Right ventricle myocardium superior (tissue), 1 donor: Measurements from ENCODE around the gene SYNJ2. TPM values are rescaled to one million over a fixed set of nuclear protein-coding genes. Genes with fewer than 3 reads are reported as not detected.

Experiments
- ATAC-seq: fragments of 200-7000 bp; cut with Tn5 transposase; one replicate; pipeline ENCODE4 v1.9.1; 2020; ENCODE audit warnings: mild to moderate bottlenecking; ENCODE audit not compliant: poor library complexity
- DNase-seq: peaks from one replicate; pipeline ENCODE4 v3.0.0-alpha.2; 2020
- intact Hi-C: fragments of 100-400 bp; cut with DNase I; formaldehyde crosslinking; loops from one replicate; pipeline ENCODE4 v1.11.2; 2022
- total RNA-seq: library from RNA; stranded (reverse); fragmentation: NEBNext Ultra II Directional; extraction: Animal tissue kit (Norgen Biotek cat#: 25700); gene quantifications from one replicate; pipeline ENCODE4 v1.2.1, GENCODE V29; 2021
- donor health status: DM: no; HTN: yes; CAD: no; lungs with severe emphysema.

SYNJ2 gene
- total RNA-seq, 1 donor from 2014 or later = 14.0 TPM

DNA sequence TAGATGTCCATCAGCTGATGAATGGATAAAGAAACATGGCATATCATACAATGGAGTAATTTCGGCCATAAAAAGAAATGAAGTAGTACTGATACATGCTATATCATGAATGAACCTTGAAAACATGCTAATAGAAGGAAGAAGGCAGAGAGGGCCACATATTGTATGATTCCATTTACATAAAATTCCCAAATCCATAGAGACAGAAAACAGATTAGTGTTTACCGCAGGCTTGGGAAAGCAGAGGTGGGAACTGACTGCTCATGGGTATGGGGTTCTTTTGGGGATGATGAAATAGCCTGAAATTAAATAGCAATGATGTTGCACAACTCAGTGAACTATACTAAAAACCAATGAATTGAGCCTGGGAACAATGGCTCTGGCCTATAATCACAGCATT is 128.1 kb downstream of the SYNJ2 start:
- ATAC-seq (no peak), DNase-seq (no peak)
- intact Hi-C loops = no loop called here

DNA sequence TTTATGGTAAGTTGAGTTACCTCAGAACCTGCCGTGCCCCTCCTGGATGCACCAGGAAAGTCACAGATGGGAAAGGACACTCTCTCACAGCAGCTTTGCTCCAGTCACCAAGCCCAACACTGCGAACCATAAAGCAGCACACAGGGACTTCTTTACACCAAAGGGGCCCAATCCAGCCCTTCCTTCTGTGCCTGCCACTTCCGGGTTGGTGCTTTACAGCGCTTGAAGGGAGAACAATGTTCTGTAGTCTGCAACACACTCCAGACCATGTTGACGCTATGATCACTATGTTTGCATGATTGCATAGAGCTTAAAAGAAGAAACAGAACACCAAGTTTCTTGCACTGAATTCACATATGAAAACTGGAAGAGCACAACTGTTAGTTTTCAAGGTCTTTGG is 129.3 kb downstream of the SYNJ2 start:
- no peak for ATAC-seq
- intact Hi-C loops = no loop called here
- DNase-seq = no peak

DNA sequence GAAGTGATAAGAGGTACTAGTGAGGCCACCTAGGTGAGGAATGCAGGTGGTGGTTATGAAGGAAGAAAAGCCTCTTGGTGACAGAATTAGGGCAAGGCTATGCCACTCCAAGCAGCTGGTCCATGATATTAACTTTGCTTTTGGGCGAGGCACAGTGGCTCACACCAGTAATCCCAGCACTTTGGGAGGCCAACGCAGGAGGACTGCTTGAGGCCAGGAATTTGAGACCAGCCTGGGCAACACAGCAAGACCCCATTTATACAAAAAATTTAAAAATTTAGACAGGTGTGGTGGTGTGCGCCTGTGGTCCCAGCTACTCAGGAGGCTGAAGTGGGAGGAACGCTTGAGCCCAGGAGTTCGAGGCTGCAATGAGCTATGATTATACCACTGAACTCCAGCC is 130.3 kb downstream of the SYNJ2 start:
- DNase-seq = no peak
- ATAC-seq = no peak
- intact Hi-C loops = no loop called here

DNA sequence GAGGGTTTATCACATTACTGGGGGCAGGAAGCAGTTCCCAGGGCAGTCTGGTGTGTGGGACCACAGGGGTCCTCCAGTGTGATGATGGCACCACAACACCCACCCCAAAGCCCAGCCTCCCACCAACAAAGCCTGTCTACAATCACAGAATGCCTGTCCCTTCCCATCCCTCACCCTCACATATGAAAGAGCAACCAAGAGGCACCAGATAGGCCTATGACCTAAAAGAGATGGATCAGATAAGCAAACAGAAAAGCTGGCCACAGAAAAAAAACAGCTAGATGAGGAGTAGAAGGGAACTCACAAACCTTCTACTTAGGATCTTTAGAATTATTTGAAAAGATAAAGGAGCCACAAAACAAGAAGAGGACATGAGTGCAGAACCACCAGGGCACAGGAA is 132.1 kb downstream of the SYNJ2 start:
- no peak for ATAC-seq
- intact Hi-C loops = no loop called here
- no peak for DNase-seq

DNA sequence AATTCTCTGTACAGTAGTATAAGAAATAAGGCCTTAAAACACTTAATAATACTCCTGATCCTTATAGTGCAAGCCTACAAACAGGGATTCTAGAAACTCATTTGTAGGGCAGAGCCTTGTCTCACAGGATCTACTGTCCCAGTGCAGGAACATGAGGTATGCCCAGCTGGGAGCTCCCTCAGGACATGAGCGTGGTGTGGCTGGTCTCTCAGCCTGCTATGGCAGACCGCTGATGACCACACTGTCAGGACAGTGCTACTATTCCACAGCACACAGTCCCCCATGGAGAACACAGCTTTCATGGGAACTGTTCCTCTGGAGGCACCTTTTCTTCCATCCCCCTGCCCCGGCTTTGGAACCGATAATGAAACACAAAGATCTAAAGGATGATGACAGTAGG is 133.4 kb downstream of the SYNJ2 start:
- intact Hi-C loops = no loop called here
- DNase-seq = no peak
- ATAC-seq = no peak

DNA sequence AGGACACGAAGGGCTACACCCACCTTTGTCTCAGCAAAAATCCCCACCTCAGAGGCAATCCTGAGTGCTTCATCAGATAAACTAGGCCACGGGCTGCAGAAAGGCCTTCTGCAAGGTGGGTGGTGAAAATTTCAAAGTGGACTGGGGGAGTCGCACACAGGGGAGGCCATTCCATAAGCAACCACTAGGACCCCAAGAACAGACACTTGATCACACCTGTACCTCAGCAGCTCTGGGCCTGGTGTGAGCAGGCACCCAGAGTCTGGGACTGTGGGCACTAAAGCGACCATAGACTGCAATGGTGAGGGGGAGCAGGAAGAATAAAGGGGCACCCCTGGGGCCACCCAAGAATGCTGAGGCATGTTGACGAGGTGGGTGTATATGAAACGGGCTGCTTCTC is 133.8 kb downstream of the SYNJ2 start:
- intact Hi-C loops = no loop called here
- no peak for DNase-seq
- ATAC-seq = no peak

DNA sequence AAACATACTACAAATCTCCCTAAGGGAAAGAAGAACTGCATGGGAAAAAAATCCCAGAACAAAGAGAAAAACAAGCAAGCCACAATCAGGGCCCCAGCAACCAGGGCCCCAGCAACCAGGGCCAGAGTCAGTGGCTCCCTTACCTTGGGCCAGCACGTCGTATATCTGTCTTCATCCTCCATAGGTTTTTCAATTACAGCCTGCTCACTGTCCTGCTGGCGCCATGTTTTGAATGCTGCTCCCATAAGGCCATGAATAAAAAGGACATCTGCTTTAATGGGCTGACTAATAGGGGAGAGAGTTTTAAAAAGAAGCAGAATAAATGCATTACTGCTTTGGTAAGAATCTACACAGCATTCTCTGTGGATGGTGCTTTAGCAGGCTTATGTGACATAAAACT is 137.2 kb downstream of the SYNJ2 start:
- intact Hi-C loops = no loop called here
- DNase-seq (no peak), ATAC-seq (no peak)

DNA sequence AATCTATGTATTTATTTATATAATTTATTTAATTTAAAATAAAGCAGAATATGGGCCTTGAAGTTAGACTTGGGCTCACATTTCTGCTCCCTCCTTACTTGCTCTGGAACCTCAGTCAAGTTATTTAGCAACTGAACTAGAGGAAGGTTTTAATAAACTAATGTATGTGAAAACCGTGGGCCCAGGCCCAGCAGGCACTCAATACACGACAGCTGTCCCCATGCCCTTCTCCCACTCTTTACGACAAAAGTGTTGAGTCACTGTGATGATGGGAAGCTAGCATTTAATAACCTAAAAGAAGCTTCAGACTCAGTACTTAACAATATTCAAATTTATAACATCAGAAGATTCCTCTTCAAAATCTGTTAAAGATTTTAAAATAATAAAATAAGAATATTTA is 139.7 kb downstream of the SYNJ2 start:
- intact Hi-C loops = no loop called here
- DNase-seq = no peak
- no peak for ATAC-seq

DNA sequence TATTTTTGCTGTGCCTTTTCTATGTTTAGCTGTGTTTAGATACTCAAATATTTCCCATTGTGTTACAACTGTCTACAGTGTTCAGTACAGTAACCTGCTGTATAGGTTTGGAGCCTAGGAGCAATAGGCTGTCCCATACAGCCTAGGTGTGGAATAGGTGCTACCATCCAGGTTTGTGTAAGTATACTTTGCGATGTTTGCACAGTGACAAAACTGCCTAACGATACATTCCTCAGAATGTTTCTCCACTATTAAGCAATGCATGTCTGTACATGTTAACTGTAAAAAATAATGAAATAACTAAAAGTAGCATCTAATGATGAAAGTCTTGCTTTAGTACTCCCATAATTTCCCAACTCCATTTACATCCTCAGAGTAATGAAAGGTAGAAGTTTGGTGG is 140.4 kb downstream of the SYNJ2 start:
- intact Hi-C loops = no loop called here
- DNase-seq (no peak), ATAC-seq (no peak)

DNA sequence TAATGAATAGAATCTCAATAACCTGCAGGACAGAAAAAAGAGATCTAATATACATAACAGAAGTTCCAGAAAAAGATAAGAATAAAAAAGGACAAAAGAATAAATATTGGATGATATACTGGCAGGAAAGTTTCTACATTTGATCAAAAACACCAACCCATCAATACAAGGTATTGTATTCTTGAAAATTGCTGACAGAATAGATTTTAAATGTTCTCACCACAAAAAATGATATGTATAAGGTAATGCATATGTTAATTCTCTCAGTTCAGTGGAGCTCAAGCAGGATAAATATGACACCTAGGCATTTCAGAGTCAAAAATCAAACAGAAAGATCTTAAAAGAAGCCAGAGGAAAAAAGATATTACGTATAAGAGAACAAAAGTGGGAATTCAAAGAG is 142.6 kb downstream of the SYNJ2 start:
- no peak for ATAC-seq
- intact Hi-C loops = no loop called here
- no peak for DNase-seq

DNA sequence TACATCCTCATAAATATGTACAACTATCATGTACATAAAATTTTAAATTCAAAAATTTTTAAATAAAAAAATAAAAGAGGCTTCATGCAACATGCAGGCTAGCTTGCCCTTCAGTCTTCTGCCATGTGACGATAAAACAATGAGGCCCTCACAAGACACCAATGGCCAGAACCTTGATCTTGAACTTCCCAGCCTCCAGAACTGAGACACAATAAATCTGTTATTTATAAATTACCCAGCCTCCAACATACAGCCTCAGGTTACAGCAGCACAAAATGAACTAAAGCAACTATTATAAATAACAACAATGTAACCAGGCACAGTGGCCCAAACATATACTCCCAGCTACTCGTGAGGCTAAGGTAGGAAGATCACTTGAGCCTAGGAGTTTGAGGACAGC is 143.6 kb downstream of the SYNJ2 start:
- DNase-seq = no peak
- intact Hi-C loops = no loop called here
- ATAC-seq = no peak

DNA sequence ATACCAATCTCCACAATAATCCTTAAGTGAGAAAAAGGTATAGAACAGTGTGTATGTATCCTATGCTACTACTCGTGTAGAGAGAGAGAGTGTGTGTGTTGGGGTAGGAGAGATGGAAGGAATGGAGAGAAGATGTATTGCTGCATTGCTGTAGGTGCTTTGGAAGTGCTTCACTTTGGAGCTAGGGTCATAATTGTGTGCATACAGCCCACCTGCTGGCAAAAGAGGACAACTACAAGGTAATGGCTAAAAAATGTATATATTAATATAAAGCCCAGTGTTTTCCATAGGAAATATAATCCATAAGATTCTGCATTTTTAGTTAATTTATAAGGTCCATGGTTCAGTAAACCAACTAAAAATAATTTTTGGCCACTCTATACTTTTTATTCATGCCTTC is 150.3 kb downstream of the SYNJ2 start:
- intact Hi-C loops = no loop called here
- ATAC-seq = no peak

DNA sequence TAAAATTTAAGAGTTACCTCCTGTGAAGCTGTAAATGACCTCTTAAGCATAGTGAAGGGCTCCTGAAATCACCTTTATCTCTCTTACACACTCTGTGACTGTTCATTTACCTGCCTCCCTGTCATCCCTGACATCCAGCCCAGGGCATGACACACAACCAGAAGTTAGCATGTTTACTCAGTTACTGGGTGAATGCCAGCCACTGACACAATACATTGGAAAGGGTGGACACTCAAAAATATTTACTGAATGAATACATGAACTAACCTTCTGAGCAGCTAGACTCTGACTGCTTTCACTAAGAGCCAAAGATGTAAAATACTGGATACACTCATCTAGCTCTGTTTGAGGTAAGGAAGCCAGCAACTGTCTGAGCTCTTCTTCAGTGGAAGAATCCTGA is 161.1 kb downstream of the SYNJ2 start:
- no peak for ATAC-seq
- intact Hi-C loops = no loop called here
- no peak for DNase-seq

More for the DNA sequence above, 150.3 kb downstream of the SYNJ2 start:
- no peak for DNase-seq

DNA sequence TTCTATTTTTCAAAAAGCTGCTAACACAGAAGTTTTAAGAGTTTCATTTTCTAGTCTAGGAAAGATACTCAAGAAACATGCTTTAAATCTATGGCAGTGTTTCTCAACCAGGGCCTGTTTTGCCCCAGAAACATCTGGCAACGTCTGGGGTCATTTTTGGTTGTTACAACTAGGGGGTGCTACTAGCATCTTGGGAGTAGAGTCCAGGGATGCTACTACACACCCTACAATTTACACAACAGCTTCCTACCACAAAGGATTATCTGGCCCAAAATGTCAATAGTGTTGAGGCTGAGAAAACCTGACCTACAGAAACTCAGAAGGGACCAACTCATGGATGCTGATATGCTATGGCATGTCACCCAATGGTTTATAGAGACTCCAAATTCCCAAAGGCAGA is 162.0 kb downstream of the SYNJ2 start:
- ATAC-seq (no peak), DNase-seq (no peak)
- intact Hi-C loops = no loop called here

Other genes with a start within 250 kb of the SYNJ2 start
- gene SNX9, start 158.6 kb upstream of the SYNJ2 start, total RNA-seq = 34.4 TPM
- gene SERAC1, start 186.4 kb downstream of the SYNJ2 start, total RNA-seq = 4.5 TPM
- gene GTF2H5, start 186.5 kb downstream of the SYNJ2 start, total RNA-seq = 25.6 TPM